Hematopoietic multipotent progenitor cell treated with erythropoietin and hydrocortisone succinate and interleukin-3 and kit ligand, for 4 days (in vitro differentiated cells): ENCODE measurements around the gene FDXR.
"Not testable (repeated sequence)": the region's sequence is repeated elsewhere in the genome, so short reads cannot be mapped to it uniquely, and the experiment has no call there.

ENCODE experiments used
- DNase-seq: peaks from one replicate; pipeline ENCODE4 v3.0.0-alpha.2; 2015

The FDXR gene, protein sequence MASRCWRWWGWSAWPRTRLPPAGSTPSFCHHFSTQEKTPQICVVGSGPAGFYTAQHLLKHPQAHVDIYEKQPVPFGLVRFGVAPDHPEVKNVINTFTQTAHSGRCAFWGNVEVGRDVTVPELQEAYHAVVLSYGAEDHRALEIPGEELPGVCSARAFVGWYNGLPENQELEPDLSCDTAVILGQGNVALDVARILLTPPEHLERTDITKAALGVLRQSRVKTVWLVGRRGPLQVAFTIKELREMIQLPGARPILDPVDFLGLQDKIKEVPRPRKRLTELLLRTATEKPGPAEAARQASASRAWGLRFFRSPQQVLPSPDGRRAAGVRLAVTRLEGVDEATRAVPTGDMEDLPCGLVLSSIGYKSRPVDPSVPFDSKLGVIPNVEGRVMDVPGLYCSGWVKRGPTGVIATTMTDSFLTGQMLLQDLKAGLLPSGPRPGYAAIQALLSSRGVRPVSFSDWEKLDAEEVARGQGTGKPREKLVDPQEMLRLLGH

DNA sequence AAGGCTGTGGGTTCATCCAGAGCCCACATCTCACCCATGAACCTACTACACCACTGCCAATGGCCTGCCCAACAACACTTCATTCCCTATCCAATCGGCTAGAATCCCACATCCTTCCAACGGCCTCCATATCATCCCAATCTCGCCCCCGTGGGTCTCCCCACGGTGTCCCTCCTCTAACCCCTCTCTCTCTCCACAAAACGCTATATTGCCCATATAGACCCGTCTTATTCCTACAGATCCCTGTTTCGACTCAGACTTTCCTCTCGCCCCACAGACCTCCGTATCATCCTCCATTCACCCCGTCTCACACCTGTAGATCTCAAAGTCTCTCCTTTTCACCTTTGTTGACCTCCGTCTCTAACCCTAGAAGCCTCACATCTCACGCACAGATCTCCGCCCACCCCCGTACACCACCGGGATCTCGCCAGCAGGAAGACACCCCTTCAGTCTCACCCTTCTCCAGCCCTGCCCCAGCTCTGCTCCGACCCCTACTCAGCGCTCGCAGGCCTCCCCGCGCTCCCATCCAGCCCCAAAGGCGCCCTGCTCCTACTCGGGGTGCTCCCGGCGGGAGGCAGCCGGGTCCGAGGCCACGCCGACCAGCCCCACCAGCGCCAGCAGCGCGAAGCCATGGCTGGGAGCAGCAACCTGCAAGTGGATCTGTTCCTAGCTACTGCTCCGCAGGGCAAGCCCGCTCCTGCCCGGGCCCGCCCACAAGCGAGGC is at the start of gene FDXR:
Gene FDXR (minus strand): TSS at position 682 of the 724 bp plus-strand sequence. CDS start 50 bp downstream, at position 632.
- no peak for DNase-seq

DNA sequence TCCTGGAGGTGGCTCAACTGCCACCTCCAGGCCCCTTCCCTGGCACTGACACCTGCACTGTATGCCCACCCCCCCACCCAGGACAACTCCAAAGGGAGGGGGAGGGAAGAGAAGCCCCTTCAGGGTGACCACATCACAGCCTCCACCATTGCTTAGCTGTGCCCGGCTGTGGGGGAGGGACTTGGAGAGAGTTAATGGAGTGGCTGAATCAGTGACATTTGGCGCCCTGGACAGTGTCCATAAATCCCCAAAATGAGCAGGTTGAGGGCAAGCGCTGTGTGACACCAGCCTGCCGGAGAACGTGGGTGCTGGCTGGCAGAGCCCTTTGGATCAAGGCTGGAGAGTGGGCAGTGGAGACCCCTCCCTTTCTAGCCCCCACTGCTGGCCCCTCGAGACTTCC is 49.4 kb upstream of the FDXR start:
- DNase-seq = no peak

DNA sequence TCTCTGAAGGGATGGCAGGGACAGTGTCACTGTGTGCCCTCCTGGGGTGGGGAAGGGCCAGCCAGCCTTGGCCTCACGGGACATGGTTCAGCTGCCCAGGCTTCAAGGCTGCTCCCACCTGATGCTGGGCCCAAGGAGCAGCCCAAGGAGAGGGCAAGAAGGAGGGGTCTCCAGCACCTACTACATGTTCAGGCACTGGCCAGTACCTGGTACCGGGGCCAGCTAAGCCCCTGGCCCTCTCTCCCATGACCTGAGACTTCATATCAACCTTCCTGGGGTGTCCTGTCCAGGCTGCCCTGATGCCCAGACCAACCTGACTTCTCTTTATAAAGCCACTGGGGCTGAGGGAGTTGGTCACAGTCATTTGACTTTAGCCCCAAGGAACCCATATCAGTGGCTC is 49.0 kb upstream of the FDXR start:
- no peak for DNase-seq

DNA sequence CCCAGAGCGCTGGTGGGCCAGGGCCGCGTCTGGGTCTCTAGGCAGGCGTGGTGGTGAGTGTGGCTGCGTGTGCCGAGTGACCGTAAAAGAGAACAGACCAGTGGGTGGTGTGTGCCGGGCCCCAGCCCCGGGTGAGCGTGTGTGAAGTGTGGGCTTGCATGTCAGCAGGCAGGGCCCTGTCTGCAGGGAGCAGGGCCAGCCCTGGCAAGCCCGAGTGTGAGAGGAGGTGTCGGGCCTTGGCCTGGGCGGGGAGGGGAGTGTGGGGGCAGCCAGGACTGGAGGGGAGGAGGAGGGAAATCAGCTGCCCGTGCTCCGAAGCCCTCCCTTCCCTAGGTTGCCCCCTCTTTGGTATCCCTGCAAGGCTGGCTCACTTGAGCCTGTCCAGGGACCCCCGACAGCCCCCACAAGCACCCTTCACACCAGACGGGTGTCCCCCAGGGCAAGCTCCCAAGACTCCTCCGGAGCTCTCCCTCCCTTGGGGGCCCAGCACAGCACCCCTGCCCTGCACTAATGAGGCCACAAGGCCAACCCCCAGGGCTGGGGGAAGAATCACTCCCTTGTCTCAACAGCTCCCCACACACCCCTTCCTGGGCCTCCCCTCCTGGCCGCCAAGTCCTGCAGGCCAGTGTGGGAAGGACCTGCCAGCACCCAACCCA is 48.4 kb upstream of the FDXR start:
- no peak for DNase-seq

DNA sequence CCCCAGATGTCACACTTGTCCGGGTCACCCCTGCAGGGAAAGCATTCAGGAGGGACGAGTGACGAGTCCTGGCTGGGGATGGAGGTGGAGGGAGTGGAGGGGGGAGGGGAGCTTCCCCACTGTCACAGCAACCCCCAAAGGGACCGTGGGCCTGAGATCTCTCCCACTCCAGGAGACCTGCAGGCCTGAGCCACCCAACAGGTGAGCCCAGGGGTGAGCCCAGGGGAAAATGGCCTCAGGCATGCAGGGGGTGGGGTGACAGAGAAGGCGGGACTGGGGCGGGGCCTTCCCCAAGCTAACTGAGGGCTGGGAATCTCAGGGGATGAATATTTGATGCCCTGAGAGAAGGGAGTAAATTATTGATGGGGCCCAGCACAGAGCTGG is 47.8 kb upstream of the FDXR start:
- no peak for DNase-seq

DNA sequence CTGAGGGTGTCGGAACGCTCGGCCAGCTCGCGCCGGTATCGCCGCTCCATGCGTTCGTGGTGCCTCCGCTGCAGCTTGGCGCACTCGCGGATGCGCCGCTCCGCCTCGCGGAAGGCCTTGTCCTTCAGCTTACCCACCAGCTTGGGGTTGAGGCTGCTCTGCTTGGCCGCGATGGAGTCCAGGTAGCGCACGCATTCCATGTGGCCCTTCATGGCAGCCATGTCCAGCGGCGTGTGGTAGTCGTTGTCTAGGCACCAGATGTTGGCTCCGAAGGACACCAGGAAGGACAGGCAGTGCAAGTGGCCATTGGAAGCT is 47.5 kb upstream of the FDXR start:
- DNase-seq = no peak

DNA sequence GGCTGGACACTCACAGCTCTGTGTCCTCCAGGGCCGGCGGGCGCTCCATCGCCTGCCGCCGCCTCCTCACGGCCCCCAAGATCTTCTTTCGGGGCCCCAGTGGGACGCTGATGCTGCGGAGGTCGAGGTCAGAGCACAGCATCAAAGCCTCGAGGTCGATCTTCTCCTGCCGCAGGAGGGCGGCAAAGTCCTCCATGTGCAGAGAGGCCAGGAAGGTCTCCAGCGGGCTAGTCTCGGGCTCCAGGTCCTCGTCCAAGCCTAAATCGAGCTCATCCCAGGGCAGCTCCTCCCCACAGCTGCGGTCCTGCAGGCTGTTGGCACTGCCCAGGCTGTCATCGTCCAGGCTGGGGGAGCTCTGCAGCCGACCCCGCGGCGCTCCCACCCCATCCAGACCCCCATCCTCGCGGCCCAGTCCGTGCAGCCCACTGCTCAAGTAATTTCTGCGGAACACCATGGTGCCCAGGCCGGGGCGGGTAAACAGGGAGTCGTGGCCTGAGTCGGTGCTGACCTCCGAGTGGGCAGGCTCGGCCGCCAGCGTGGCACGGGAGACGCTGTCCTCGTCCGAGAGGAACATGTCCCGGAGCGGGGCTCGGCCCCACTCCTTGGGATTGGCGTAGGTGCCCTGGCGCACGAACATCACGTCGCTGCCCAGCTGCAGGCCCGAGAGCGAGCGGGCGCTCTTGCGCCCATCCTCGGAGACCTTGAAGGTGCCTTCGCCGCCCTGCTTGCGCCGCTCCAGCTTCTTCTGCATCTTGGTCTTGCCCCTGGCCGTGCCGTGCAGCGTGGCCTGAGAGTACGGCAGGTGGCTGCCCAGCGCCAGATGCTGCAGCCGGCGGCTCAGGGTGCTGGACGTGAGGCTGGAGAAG is 46.9 kb upstream of the FDXR start:
- peak; percentile 68 for DNase-seq

DNA sequence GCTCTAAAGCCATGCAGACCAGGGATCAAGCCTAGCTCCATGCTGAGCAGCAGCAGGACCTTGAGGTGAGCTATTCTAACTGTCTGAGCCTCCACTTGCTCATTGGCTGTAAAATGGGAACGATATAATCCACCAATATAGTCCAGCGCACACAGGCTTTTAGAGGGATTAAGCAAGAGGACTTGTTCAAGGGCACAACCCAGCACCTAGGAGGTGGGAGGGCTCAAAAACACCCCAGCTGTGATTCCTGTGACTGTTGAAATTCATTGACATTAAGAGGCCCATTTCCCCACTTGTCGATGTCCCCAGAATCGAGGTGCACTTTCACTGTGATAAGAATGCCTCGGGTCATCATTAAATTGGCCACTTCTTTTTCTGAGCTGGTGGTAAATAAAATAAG is 46.1 kb upstream of the FDXR start:
- no peak for DNase-seq

DNA sequence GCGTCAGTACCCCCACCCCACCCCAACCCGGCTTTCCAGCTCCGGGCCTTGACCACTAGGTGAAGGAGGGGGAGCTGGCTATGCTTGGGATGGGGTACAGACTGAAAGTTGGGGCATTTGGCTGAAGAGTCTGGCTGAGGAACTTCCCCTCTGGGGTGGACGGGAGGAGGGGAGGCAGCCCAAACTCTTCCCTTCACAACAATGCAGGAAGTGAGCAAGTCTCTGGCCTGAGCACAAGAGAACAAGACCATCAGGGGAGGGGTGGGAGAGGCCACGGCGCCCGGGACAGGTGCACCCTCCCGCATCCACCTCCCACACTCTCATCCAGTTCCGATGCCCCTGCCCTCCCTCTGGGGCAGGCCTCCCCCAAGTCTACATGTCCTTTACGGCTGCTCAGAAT is 44.6 kb upstream of the FDXR start:
- peak; percentile 47 for DNase-seq

DNA sequence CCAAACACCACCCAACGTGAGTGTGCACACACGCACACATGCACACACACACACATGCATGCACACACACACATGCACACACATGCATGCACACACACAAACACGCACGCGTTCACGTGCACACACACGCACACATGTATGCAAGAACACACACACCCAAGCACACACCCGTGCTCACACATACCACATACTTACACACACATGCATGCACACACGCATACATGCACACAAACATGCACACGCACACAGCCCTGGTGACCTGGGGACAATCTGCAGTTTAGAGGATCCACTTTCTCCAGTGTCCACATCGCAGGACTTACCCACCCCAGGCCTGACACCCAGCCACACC is 44.0 kb upstream of the FDXR start:
- no peak for DNase-seq

DNA sequence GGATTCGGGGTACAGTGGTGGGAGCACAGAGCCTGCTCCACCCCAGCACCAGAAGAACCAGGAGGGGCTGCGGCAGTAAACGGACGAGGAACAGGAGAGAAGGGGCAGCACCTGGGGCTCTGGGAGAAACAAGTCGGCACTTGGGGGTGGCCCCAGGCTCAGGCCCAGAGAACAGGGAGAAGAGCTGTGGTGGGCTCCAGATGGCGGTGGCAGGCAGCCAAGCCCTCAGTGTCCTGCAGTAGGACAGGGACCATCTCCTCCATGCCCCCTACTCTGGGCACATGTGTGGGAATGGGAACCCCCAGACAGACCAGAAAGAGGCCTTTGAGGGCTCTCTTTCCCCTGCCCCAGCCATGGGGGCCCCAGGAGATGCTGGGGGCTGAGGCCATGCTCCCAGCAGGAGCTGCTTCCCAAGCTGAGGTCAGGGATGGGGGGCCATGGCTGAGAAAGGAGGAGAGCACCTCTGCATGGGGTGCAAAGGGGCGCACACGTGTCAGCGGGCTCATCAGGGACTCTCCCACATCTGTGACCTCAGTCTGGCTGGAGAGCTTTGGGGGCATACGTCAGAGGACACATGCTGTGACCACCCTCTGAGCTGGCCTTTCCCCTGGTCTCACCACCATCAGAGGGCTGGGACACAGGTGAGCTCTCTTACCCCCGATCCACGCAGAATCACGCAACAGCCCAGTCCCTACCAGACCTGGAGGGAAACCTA is 43.5 kb upstream of the FDXR start:
- no peak for DNase-seq

DNA sequence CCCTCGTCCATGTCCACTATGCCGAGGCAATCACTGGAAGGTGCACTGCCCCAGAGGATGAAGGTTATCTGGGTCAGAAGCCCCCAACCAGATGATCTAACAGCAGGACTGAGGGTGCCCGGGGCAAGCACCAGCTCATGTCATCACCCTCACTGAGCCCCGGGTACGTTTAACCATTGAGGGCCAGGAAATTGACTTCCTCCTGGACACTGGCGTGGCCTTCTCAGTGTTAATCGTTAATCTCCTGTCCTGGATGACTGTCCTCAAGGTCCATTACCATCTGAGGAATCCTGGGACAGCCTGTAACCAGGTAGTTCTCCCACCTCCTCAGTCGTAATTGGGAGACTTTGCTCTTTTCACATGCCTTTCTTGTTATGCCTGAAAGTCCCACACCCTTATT is 38.6 kb upstream of the FDXR start:
- DNase-seq = not testable (repeated sequence)

DNA sequence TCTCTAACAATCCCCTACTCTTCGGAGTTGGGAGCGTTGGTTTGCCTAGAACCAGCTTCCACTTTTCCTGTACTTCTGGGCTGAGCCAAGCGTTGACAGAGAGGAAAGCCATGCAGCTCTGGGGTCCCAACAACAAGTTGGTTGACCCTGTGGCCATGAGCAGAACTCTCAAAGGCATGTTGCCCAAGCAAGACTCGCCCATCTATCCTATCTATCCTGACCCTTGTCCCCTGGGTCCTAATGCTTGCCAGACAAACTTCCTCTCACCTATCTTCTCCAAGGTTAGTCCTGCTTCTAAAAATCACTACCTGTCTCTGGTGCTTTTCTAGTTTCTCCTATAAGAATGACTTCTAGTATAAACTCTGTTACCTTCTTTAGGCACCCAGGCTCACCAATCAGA is 36.3 kb upstream of the FDXR start:
- DNase-seq = not testable (repeated sequence)

DNA sequence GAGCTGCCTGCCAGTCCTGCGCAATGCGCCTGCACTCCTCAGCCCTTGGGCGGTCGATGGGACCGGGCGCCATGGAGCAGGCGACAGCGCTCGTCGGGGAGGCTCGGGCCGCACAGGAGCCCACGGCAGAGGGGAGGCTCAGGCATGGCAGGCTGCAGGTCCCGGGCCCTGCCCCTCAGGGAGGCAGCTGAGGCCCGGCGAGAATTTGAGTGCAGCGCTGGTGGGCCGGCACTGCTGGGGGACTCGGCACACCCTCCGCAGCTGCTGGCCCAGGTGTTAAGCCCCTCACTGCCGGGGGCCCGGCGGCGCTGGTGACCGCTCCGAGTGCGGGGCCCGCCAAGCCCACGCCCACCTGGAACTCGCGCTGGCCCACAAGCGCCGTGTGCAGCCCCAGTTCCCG is 34.2 kb upstream of the FDXR start:
- DNase-seq = no peak

DNA sequence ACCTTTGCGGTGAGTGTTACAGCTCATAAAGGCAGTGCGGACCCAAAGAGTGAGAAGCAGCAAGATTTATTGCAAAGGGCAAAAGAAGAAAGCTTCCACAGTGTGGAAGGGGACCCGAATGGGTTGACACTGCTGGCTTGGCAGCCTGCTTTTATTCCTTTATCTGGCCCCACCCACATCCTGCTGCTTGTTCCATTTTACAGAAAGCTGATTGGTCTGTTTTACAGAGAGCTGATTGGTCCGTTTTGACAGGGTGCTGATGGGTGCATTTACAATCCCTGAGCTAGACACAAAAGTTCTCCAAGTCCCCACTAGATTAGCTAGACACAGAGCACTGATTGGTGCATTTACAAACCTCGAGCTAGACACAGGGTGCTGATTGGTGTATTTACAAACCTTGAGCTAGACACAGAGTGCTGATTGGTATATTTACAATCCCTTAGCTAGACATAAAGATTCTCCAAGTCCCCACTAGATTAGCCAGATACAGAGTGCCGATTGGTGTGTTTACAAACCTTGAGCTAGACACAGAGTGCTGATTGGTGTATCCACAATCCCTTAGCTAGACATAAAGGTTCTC is 33.5 kb upstream of the FDXR start:
- DNase-seq = peak; percentile 31

DNA sequence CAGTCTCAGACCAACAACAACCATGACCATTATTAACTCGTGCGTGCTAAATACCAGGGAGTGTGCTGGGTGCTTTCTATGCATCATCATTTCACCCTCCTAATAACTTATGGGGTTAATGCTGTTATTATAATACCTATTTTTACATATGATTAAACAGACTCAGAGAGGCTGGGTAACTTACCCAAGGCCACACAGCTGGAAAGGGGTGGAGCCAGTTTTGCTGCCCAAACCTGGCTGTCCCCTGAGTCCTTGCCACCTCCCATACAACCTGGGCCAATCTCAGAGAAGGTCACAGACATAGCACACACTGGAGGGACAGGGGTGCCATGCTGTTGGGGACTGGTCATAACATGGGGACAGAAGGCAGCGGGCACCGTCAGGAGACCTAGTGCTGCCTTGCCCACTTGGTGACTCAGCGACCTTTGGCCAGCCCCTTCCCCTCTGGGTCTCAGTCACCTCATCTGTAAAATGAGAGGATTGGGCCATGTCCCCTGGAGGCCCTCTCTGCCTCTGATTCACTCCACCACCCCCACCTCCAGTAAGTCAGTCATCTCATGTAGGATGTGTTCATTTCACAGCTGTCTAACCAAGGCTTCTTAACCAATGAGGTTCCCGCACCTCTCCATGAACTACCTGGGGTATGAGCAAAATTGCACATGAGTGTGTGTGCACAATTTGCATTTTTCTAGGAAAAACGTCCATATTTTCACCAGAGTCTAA is 32.1 kb upstream of the FDXR start:
- DNase-seq = no peak

DNA sequence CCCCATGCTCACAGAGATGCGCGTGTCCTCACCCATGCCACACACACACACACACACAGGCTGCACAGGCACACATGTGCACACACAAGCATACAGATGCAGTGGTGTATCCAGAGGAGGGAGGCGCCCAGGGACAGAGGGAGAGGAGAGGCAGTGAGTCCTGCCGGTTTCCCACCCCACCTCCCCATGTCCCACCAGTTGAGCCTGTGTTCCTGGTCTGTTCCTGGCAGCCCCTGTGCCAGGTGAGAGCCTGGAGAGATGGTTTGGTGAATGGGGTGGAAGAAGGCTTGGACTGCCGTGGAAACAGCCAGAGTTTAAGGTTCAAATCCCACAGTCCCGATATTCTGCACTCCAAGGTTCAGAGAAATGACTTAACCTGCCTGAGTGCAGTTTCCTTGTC is 30.9 kb upstream of the FDXR start:
- no peak for DNase-seq

DNA sequence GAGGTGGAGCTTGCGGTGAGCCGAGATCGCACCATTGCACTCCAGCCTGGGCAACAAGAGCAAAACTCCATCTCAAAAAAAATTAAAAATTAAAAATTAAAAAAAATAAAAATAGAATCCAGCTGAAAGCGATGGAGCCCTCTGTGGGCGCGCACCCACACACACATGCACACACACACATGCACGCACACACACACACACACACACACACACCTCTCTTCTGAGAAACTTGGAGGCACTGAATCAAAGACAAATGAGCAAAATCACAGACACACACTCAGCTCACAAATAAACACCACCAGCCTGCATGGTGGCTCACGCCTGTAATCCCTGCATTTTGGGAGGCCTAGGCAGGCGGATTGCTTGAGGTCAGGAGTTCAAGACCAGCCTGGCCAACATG is 30.2 kb upstream of the FDXR start:
- DNase-seq = no peak

DNA sequence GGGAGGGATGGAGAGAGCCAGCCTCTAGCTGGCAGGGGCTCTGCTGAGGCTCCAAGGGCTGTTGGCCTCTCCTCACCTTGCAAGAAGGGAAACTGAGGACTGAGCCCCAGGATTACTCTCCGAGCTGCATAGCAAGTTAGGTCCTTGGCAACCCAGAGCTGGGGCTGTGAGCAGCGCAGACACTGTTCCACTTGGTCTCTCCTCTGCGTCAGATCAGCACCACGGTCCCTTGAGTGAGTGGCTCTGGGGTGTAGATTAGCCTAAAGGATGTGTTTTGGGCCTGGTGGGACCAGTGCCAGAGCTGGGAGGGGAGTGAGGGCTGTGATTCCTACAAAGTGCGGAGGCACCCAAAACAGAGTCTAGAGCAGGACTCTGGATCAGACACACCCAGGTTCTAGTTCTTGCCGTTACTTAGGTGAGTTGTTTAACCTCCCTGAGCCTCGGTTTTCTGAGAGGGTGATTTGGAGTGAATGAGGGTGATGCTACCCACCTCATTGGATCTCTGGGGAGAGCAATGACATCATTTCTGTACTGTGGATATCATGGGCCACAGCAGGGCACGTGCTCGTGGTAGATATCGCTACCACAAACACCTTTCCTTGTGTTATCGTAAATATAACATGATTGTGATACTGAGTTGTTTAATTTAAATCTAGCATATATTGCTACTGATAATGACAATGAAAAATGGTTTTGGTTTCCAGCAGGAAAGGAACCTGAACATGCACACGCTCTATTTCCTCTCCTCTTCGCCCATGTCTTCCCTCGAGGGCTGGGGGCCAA is 28.8 kb upstream of the FDXR start:
- peak; percentile 27 for DNase-seq

DNA sequence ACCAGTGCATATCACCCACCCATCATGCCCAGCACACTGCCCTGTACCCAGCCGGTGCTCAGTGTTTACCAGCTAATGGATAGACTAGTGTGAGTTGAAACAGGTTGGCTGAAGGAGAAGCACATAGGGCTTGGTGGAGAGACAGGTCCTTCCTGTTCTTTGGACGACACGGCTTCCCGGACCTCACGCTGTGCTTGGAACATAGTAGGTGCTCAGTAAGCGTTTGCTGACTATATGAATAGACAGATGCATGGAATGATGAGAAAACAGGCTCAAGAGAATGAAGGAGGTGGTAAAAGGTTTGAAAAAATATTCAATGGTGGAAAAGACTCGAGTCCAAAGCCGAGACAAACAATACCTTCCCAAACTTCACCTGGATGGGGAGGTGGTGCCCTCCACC is 27.4 kb upstream of the FDXR start:
- DNase-seq = no peak
